Measurements from ENCODE around the gene AGBL4.

AGBL4 gene

GRCh38 chr1:48693674-48694320 lies 1330.0 kb downstream of the AGBL4 start:
- H3K4me3 ChIP-seq (ENCODE audit: low read depth, low read length) = no peak overlapping the region

- no peak overlapping the region for H3K4me3 ChIP-seq (ENCODE audit: low read depth, low read length)
Measured at GRCh38 chr1:48693180-48693579, 1330.6 kb downstream of the AGBL4 start.

- no peak overlapping the region for H3K4me3 ChIP-seq (ENCODE audit: low read depth, low read length)
Measured at GRCh38 chr1:48692235-48692634, 1331.5 kb downstream of the AGBL4 start.

- H3K4me3 ChIP-seq (ENCODE audit: low read depth, low read length) = no peak overlapping the region
Measured at GRCh38 chr1:48691429-48692001, 1332.2 kb downstream of the AGBL4 start.

DNA sequence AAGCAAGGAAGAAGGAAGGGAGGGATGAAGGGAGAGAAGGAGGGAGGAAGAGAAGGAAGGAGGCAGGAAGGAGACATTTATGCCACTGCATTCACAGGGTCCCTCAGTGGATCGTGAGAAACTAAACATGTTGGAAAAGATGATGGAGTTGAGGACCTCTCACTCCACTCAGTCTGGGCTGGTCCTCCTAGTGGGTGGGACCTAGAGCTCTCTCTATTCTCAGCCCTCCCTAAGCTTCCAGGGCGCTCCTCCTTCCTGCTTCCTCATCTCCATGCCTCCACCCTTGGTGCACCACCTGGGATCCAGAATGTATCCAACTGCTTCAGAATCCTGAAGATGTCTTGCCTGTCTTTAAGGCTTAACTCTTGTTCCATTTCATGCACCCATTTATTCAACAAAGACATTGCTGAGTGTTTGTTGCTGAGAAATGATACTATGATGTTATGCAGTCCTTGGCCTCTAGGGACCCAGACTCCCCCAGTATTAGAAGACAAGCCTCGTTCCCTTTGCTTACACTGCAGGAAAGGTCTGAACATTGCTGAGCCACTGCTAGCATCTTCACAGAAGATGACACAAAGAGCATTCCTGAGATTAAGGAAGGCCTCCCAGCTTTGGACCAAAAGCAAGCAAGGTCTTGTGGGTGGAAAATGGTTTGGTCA lies 1335.5 kb downstream of the AGBL4 start:
- H3K4me3 ChIP-seq (ENCODE audit: low read depth, low read length) = no peak overlapping the region

- H3K4me3 ChIP-seq (ENCODE audit: low read depth, low read length) = no peak overlapping the region
Measured at GRCh38 chr1:48687282-48688045, 1336.3 kb downstream of the AGBL4 start.

- no peak overlapping the region for H3K4me3 ChIP-seq (ENCODE audit: low read depth, low read length)
Measured at GRCh38 chr1:48686159-48686558, 1337.6 kb downstream of the AGBL4 start.

- no peak overlapping the region for H3K4me3 ChIP-seq (ENCODE audit: low read depth, low read length)
Measured at GRCh38 chr1:48684381-48684780, 1339.4 kb downstream of the AGBL4 start.

- H3K4me3 ChIP-seq (ENCODE audit: low read depth, low read length) = no peak overlapping the region
Measured at GRCh38 chr1:48683839-48684238, 1339.9 kb downstream of the AGBL4 start.

GRCh38 chr1:48681476-48682305 lies 1342.1 kb downstream of the AGBL4 start:
- no peak overlapping the region for H3K4me3 ChIP-seq (ENCODE audit: low read depth, low read length)

DNA sequence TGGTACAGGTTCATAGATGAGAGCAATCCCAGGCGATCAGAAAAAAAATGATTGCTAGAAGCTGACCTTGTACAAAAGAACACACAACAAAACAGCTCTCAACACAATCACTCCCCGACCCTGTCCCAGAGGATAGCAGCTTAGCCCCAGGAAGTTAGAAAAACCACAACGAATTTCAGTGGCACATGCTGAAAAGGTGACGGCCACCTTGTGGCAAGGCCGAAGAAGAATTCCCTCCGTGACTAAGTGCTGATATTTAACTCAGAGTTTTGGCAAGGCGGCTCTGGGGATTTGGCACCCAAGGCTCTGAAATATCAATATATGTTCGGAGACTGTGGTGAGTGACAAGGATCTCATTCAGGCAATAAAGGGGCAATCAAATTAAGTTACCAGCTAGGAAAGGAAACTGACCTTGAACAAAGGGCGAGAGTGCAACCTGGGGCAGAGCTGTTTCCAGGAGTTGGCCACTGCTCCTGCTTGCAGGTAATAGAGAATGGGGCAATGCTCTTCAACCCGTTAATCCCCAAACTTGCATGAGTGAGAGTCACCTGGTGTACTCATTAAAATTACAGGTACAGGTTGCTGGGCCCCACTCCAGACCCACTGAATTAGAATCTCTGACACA lies 1343.2 kb downstream of the AGBL4 start:
- H3K4me3 ChIP-seq (ENCODE audit: low read depth, low read length) = no peak overlapping the region

DNA sequence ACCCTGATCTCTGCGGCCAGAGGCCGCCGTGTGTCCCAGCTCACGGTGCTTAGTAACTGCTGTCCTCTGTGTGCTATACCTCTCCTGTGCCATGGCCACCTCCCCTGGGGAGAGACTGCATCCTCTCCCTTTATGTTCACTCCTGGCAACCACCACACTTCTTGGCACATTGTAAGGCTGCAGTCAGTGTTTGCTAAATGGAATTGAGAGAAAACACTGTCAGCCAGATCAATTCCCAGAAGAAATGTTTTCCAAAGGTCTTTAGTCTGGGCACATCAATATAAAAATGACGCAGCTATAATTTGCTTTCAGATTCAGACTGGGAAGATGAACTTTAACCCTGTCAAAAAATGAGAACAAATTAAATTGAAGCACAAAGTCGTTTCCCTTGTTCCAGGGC lies 1343.9 kb downstream of the AGBL4 start:
- H3K4me3 ChIP-seq (ENCODE audit: low read depth, low read length) = no peak overlapping the region

- no peak overlapping the region for H3K4me3 ChIP-seq (ENCODE audit: low read depth, low read length)
Measured at GRCh38 chr1:48678710-48679505, 1344.8 kb downstream of the AGBL4 start.

- H3K4me3 ChIP-seq (ENCODE audit: low read depth, low read length) = no peak overlapping the region
Measured at GRCh38 chr1:48677306-48678287, 1346.2 kb downstream of the AGBL4 start.

DNA sequence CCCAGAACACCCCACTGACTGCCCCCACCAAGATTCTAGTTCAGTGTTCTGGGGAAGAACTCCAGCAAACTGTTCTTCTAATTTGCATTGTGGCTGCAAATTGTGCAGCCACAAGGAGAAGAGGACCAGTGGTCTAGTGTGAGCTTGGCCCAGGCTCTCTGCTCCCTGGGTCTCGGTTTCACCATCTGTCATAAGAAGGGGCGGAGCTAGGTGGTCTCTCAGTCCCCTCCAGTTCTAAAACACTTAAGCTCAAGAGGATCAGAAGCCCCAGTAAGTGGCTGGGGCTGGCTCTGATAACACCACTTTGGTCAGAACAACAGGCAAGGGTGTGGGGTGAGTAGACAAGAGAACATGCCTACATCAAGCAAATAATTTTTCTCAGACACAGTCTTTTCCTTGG lies 1346.9 kb downstream of the AGBL4 start:
- no peak overlapping the region for H3K4me3 ChIP-seq (ENCODE audit: low read depth, low read length)

DNA sequence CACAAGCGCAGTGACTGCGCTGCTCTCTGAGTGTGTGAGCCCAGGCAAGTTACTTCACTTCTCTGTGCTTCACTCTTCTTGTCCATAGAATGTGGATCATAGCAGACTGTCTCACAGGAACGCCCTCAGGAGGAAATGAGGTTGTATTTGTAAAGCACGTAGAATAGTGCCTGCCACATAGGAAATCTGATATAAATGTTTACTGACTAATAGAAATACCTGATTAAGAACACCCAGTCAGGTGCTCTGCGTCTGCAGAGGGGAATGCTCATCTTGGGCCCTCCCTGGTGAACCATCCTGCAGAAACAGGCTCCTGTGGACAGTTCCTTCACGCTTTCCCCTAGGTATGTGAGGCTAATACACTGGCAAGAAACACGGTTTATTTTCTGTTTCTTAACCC lies 1347.4 kb downstream of the AGBL4 start:
- H3K4me3 ChIP-seq (ENCODE audit: low read depth, low read length) = no peak overlapping the region

DNA sequence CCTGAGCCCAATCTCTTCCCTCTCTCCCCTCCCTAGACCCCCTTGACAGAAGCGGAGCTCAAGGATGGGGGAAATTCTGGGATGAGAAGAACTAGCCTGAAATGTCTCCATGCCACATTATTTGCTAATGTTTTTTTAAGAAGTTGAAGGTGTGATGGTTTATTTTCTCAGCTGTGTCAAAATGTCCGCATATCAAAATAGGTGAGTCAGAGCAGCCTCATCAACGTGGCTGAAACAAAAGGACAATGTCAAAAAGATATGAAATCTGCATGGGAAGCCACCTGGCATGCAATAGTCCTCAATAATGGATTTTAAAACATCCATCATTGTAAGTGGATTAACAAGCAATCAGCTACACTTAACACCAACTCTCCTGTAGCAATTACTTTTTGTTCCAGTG lies 1348.5 kb downstream of the AGBL4 start:
- H3K4me3 ChIP-seq (ENCODE audit: low read depth, low read length) = no peak overlapping the region

DNA sequence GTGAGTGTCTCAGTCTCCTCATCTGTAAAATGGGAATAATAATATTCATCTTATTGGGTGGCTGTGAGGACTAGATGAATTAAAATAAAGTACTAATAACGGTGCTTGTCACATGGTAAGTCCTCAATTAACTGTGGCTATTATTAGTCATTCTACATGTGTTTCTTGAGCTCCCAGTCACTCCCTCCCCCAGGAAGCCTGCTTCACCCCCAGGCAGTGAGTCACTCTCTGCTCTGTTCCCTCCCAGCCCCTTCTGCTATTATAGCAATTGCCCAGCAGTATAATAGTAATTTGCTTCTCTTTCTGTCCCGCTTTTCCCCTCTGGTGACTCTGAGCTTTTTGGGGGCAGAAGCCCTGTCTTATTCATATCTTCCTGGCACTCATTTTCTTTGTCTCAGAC lies 1349.1 kb downstream of the AGBL4 start:
- H3K4me3 ChIP-seq (ENCODE audit: low read depth, low read length) = no peak overlapping the region
